ENCODE results near the gene TSSK1B.

GRCh38 chr5:113463032-113463431 is 28.2 kb upstream of the TSSK1B start:
- no peak for TF ChIP-seq POLR2AphosphoS5 (IDR thresholded peaks at IDR 0.05)
- no peak for TF ChIP-seq CTCF (IDR thresholded peaks at IDR 0.05)
- no peak for TF ChIP-seq POLR2A (IDR thresholded peaks at IDR 0.05)
- no peak for TF ChIP-seq EP300 (IDR thresholded peaks at IDR 0.05; ENCODE audit: low read depth)

Measured in transverse colon (tissue), 4 donors.